H9 (cell line): Measurements from ENCODE around the gene NT5DC2. TPM values are rescaled to one million over a fixed set of nuclear protein-coding genes. Genes with fewer than 3 reads are reported as not detected.

Experiments
- DNase-seq: peaks from one replicate; pipeline ENCODE4 v3.0.0-alpha.2; 2017
- H2AFZ ChIP-seq: one replicate; pipeline ENCODE4 v1.6.1; 2013; ENCODE audit warnings: mild to moderate bottlenecking, low read length, control low read depth, moderate library complexity
- H2AK5ac ChIP-seq: 2 replicates; pipeline ENCODE4 v1.6.1; 2013; ENCODE audit warnings: low read length, control low read depth, mixed read lengths; ENCODE audit not compliant: insufficient read length
- H2BK120ac ChIP-seq: one replicate; pipeline ENCODE4 v1.6.1; 2013; ENCODE audit warnings: low read depth, mild to moderate bottlenecking, low read length, control low read depth, inconsistent platforms; ENCODE audit not compliant: poor library complexity, severe bottlenecking
- H2BK12ac ChIP-seq: 2 replicates; pipeline ENCODE4 v1.6.1; 2013; ENCODE audit warnings: low read length, control low read depth, mixed read lengths, low read depth; ENCODE audit not compliant: insufficient read length
- H2BK15ac ChIP-seq: 2 replicates; pipeline ENCODE4 v1.6.1; 2013; ENCODE audit warnings: low read depth, low read length, control low read depth
- H2BK20ac ChIP-seq: one replicate; pipeline ENCODE4 v1.6.1; 2013; ENCODE audit warnings: low read depth, mild to moderate bottlenecking, low read length, control low read depth, inconsistent platforms; ENCODE audit not compliant: poor library complexity, severe bottlenecking
- H2BK5ac ChIP-seq: 2 replicates; pipeline ENCODE4 v1.6.1; 2013; ENCODE audit warnings: low read length, control low read depth, mixed read lengths; ENCODE audit not compliant: insufficient read length
- H3K14ac ChIP-seq: 2 replicates; pipeline ENCODE4 v1.6.1; 2013; ENCODE audit warnings: low read length, control low read depth; ENCODE audit not compliant: insufficient read depth
- H3K18ac ChIP-seq: 2 replicates; pipeline ENCODE4 v1.6.1; 2013; ENCODE audit warnings: low read depth, mild to moderate bottlenecking, mixed read lengths, low read length, control low read depth; ENCODE audit not compliant: insufficient read length
- H3K23ac ChIP-seq: 2 replicates; pipeline ENCODE4 v1.6.1; 2013; ENCODE audit warnings: low read length, control low read depth, mixed read lengths, low read depth; ENCODE audit not compliant: insufficient read length
- H3K23me2 ChIP-seq: 2 replicates; pipeline ENCODE4 v1.6.1; 2013; ENCODE audit warnings: low read depth, mild to moderate bottlenecking, mixed read lengths, low read length, control low read depth; ENCODE audit not compliant: insufficient read length, poor library complexity, severe bottlenecking
- H3K27ac ChIP-seq: 2 replicates; pipeline ENCODE4 v1.5.1; 2013; ENCODE audit warnings: low read length, control low read depth, mixed read lengths, low read depth; ENCODE audit not compliant: insufficient read length
- H3K27me3 ChIP-seq: 2 replicates; pipeline ENCODE4 v1.6.1; 2013; ENCODE audit warnings: low read length, control low read depth, inconsistent platforms; ENCODE audit not compliant: insufficient read depth
- H3K4ac ChIP-seq: 2 replicates; pipeline ENCODE4 v1.6.1; 2013; ENCODE audit warnings: low read depth, mild to moderate bottlenecking, control low read depth, inconsistent platforms, low read length, moderate library complexity
- H3K4me1 ChIP-seq: 2 replicates; pipeline ENCODE4 v1.6.1; 2013; ENCODE audit warnings: low read length, control low read depth, inconsistent platforms; ENCODE audit not compliant: insufficient read depth
- H3K4me2 ChIP-seq: 2 replicates; pipeline ENCODE4 v1.6.1; 2013; ENCODE audit warnings: low read length, control low read depth, mixed read lengths; ENCODE audit not compliant: insufficient read length, insufficient read depth
- H3K56ac ChIP-seq: 2 replicates; pipeline ENCODE4 v1.6.1; 2013; ENCODE audit warnings: low read depth, mild to moderate bottlenecking, mixed read lengths, low read length, control low read depth; ENCODE audit not compliant: insufficient read length
- H3K79me1 ChIP-seq: 2 replicates; pipeline ENCODE4 v1.6.1; 2013; ENCODE audit warnings: low read depth, mild to moderate bottlenecking, moderate library complexity, low read length, control low read depth, inconsistent platforms; ENCODE audit not compliant: insufficient read depth, poor library complexity, severe bottlenecking
- H3K79me2 ChIP-seq: 2 replicates; pipeline ENCODE4 v1.6.1; 2013; ENCODE audit warnings: low read length, control low read depth, inconsistent platforms; ENCODE audit not compliant: insufficient read depth
- H3K9ac ChIP-seq: 2 replicates; pipeline ENCODE4 v1.6.1; 2013; ENCODE audit warnings: low read length, control low read depth, mixed read lengths; ENCODE audit not compliant: insufficient read length; ENCODE audit errors: extremely low read depth
- H3K9me3 ChIP-seq: one replicate; pipeline ENCODE4 v1.6.1; 2013; ENCODE audit warnings: low read depth, low read length, inconsistent platforms; ENCODE audit not compliant: control insufficient read depth
- H3T11ph ChIP-seq: one replicate; pipeline ENCODE4 v1.6.1; 2013; ENCODE audit warnings: mild to moderate bottlenecking, low read length, control low read depth, inconsistent platforms
- H4K20me1 ChIP-seq: one replicate; pipeline ENCODE4 v1.6.1; 2013; ENCODE audit not compliant: control insufficient read depth, insufficient read length, insufficient read depth
- H4K5ac ChIP-seq: 2 replicates; pipeline ENCODE4 v1.6.1; 2013; ENCODE audit warnings: low read depth, mild to moderate bottlenecking, mixed read lengths, low read length, control low read depth; ENCODE audit not compliant: insufficient read length
- H4K8ac ChIP-seq: replicated peaks from 2 replicates; pipeline ENCODE4 v1.6.1; 2013; ENCODE audit warnings: low read length, control low read depth, mixed read lengths, low read depth; ENCODE audit not compliant: insufficient read length
- H4K91ac ChIP-seq: 2 replicates; pipeline ENCODE4 v1.6.1; 2013; ENCODE audit warnings: low read depth, mild to moderate bottlenecking, moderate library complexity, mixed read lengths, low read length, control low read depth; ENCODE audit not compliant: insufficient read length
- H3K27ac Mint-ChIP-seq, 3 experiments: 2 replicates in 2 of 3; 3 replicates in 1 of 3; pipeline ENCODE4 v1.8.0; 2020 to 2021; ENCODE audit warnings: mixed read lengths in 3 of 3, mild to moderate bottlenecking in 1 of 3, moderate library complexity in 1 of 3
- H3K27me3 Mint-ChIP-seq: 2 replicates; pipeline ENCODE4 v1.8.0; 2021; ENCODE audit warnings: low read depth, mild to moderate bottlenecking, moderate library complexity, mixed read lengths
- H3K36me3 Mint-ChIP-seq, 3 experiments: 2 replicates in 2 of 3; 3 replicates in 1 of 3; pipeline ENCODE4 v1.8.0; 2020 to 2021; ENCODE audit warnings: low read depth in 3 of 3, mixed read lengths in 3 of 3; ENCODE audit not compliant: insufficient read depth in 1 of 3
- H3K4me1 Mint-ChIP-seq, 2 experiments: 2 replicates each; pipeline ENCODE4 v1.8.0; 2020; ENCODE audit warnings: mixed read lengths in 2 of 2
- H3K4me3 Mint-ChIP-seq, 2 experiments: 2 replicates in 1 of 2; 3 replicates in 1 of 2; pipeline ENCODE4 v1.8.0; 2020 to 2021; ENCODE audit warnings: mild to moderate bottlenecking in 2 of 2, mixed read lengths in 2 of 2, moderate library complexity in 1 of 2
- H3K9me3 Mint-ChIP-seq, 2 experiments: 2 replicates in 1 of 2; 3 replicates in 1 of 2; pipeline ENCODE4 v1.8.0; 2020; ENCODE audit warnings: mild to moderate bottlenecking in 2 of 2, mixed read lengths in 2 of 2, moderate library complexity in 1 of 2
- WGBS: extraction: QIAGEN DNeasy Blood & Tissue Kit; methylation state at CpG from one replicate; pipeline ENCODE4 v1.1.7; 2013; ENCODE audit warnings: missing lambda C conversion rate, low lambda C conversion rate, mixed read lengths; ENCODE audit not compliant: insufficient read length; ENCODE audit errors: extremely low coverage; 5-methylcytosine and 5-hydroxymethylcytosine counted together
- total RNA-seq: library from RNA; stranded (reverse); gene quantifications from 2 replicates; pipeline ENCODE4 v1.2.1, GENCODE V29; 2021
- TF ChIP-seq, protein P1 (sequence below): fragments of 200-600 bp; sonication (generic); conservative IDR thresholded peaks from 3 replicates; pipeline ENCODE4 v1.8.0; 2021; ENCODE audit warnings: antibody characterized with exemption, mild to moderate bottlenecking

NT5DC2 gene
- total RNA-seq, 1 experiment from 2014 or later = 444 TPM

DNA sequence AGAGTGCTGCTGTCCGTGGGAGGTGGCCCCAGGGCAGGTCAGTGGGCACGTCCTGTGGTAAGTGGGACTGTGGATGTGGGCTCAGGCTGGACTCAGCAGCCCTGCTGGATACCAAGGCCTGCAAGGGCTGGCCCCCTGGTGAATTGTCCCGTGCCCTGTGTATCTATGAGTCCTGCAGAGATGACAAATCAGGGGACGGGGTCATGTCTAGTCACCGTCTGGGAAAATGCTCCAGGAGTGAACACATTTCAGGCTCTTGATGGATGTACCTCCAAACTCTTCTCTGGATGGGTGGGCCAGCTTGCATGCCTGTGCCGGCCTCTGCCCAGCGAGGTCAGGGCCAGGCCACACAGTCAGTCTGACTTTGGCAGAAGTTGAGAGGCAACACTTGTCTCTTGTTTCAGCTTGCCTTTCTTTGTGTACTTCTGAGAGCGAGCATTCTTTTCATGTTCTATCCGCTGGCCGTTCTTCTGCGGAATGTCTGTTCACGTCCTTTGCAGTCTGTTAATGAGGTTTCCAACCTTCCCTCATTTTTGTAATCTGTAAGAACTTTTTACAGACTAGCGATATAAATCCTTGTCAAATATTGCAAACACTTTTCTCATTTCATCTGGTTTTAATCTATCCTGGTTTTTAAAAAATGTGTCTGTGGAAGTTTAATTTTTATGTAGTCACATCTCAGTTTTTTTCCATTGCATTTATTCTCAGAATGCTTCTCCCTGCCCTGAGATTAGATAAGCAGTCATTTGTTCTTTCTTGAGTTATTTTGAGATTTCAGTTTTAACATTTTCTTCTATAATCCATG, 49.9 kb downstream of the NT5DC2 start:
- H4K91ac ChIP-seq = no peak overlapping the region
- H3K27me3 Mint-ChIP-seq = no peaks in the 10 kb centered on the region
- no peak overlapping the region for H3T11ph ChIP-seq
- no peak overlapping the region for H2BK120ac ChIP-seq
- H2BK20ac ChIP-seq = no peak overlapping the region
- no peaks in the 10 kb centered on the region for H4K20me1 ChIP-seq
- DNase-seq = no peak
- H2BK12ac ChIP-seq = no peak overlapping the region
- no peak overlapping the region for H3K4me2 ChIP-seq
- no peak overlapping the region for H2AFZ ChIP-seq
- H3K9me3 Mint-ChIP-seq = no peaks in the 10 kb centered on the region
- no peak overlapping the region for H3K4me3 Mint-ChIP-seq
- no peak overlapping the region for H4K8ac ChIP-seq
- no peak overlapping the region for H2AK5ac ChIP-seq
- H4K5ac ChIP-seq = no peak overlapping the region
- TF ChIP-seq, protein P1, sequence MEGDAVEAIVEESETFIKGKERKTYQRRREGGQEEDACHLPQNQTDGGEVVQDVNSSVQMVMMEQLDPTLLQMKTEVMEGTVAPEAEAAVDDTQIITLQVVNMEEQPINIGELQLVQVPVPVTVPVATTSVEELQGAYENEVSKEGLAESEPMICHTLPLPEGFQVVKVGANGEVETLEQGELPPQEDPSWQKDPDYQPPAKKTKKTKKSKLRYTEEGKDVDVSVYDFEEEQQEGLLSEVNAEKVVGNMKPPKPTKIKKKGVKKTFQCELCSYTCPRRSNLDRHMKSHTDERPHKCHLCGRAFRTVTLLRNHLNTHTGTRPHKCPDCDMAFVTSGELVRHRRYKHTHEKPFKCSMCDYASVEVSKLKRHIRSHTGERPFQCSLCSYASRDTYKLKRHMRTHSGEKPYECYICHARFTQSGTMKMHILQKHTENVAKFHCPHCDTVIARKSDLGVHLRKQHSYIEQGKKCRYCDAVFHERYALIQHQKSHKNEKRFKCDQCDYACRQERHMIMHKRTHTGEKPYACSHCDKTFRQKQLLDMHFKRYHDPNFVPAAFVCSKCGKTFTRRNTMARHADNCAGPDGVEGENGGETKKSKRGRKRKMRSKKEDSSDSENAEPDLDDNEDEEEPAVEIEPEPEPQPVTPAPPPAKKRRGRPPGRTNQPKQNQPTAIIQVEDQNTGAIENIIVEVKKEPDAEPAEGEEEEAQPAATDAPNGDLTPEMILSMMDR = no peak
- H3K14ac ChIP-seq = no peak overlapping the region
- H3K36me3 Mint-ChIP-seq = peaks cover 38 to 90% (median 88%) of the 10 kb centered on the region in 3 experiments; a peak in 6 of 7 replicates
- H2BK5ac ChIP-seq = no peak overlapping the region
- H3K79me1 ChIP-seq = no peaks in the 10 kb centered on the region
- no peaks in the 10 kb centered on the region for H3K9me3 ChIP-seq
- H3K79me2 ChIP-seq = no peaks in the 10 kb centered on the region
- no peaks in the 10 kb centered on the region for H3K4me1 ChIP-seq
- H3K9ac ChIP-seq = no peak overlapping the region
- no peaks in the 10 kb centered on the region for H3K23me2 ChIP-seq
- no CpG with 5 or more reads among the region's 13 CpGs for WGBS
- H3K56ac ChIP-seq = no peak overlapping the region
- H3K18ac ChIP-seq = no peak overlapping the region
- H3K27ac Mint-ChIP-seq = peak overlapping the region in 2 of 3 experiments; percentile 42 to 83; a peak in 4 of 7 replicates
- H3K27ac ChIP-seq = no peak overlapping the region
- no peak overlapping the region for H3K4ac ChIP-seq
- H3K23ac ChIP-seq = no peak overlapping the region
- no peaks in the 10 kb centered on the region; a peak in 2 of 4 replicates for H3K4me1 Mint-ChIP-seq
- no peaks in the 10 kb centered on the region for H3K27me3 ChIP-seq
- no peak overlapping the region for H2BK15ac ChIP-seq
